WI38 (cell line): Measurements from ENCODE around the gene SLC22A12.
"Not testable (repeated sequence)": the region's sequence is repeated elsewhere in the genome, so short reads cannot be mapped to it uniquely, and the experiment has no call there.

Source experiments
- H3K4me3 ChIP-seq: 2 replicates; pipeline ENCODE4 v1.5.1; 2011; ENCODE audit warnings: low read depth, mild to moderate bottlenecking, control low read depth, low read length
- TF ChIP-seq, protein P1 (sequence below): IDR thresholded peaks from 2 replicates; pipeline ENCODE4 v1.5.1; 2012; ENCODE audit warnings: low read depth, mild to moderate bottlenecking, control low read depth, low read length

Gene SLC22A12

DNA sequence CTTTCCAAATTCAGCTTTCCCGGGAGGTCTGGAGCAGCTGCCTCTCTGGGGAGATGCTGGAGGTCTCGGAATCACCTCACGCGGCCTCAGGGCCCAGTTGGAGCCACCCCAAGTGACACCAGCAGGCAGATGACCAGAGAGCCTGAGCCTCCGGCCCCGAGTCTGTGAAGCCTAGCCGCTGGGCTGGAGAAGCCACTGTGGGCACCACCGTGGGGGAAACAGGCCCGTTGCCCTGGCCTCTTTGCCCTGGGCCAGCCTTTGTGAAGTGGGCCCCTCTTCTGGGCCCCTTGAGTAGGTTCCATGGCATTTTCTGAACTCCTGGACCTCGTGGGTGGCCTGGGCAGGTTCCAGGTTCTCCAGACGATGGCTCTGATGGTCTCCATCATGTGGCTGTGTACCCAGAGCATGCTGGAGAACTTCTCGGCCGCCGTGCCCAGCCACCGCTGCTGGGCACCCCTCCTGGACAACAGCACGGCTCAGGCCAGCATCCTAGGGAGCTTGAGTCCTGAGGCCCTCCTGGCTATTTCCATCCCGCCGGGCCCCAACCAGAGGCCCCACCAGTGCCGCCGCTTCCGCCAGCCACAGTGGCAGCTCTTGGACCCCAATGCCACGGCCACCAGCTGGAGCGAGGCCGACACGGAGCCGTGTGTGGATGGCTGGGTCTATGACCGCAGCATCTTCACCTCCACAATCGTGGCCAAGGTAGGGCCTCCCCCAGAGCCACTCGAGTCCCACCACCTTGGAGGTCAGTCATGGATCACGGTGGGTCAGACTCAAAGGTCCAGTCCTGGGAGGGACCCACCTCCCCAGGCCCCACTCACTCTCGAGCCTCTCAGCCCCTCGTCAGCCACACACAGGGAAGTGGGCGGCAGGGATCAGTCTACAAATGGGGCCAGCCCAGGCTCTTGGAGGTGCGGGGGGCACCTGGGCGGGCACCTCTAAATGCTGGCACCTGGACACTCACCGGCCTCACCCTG is 525 bp downstream of the SLC22A12 start:
- no peak overlapping the region for H3K4me3 ChIP-seq
- TF ChIP-seq, protein P1, sequence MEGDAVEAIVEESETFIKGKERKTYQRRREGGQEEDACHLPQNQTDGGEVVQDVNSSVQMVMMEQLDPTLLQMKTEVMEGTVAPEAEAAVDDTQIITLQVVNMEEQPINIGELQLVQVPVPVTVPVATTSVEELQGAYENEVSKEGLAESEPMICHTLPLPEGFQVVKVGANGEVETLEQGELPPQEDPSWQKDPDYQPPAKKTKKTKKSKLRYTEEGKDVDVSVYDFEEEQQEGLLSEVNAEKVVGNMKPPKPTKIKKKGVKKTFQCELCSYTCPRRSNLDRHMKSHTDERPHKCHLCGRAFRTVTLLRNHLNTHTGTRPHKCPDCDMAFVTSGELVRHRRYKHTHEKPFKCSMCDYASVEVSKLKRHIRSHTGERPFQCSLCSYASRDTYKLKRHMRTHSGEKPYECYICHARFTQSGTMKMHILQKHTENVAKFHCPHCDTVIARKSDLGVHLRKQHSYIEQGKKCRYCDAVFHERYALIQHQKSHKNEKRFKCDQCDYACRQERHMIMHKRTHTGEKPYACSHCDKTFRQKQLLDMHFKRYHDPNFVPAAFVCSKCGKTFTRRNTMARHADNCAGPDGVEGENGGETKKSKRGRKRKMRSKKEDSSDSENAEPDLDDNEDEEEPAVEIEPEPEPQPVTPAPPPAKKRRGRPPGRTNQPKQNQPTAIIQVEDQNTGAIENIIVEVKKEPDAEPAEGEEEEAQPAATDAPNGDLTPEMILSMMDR = no peak

DNA sequence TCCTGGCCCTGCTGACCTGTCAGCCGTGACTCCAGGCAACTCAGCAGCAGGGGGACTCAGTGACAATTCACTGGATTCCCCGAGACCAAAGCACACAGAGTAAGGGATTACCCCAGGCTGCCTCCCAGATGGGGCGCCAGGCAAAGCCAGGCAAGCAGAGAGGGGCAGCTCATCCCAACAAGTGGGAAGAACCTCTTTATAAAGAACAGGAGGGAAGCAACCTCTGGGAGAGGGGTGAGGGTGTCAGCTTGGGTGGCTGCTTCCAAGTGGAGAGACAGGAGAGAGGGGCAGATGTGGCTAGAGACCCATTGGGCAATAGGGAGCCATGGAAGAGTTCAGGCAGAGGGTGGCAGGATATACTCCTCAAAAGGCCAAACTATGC is 1.2 kb downstream of the SLC22A12 start:
- TF ChIP-seq, protein P1 = no peak
- H3K4me3 ChIP-seq = no peak overlapping the region

DNA sequence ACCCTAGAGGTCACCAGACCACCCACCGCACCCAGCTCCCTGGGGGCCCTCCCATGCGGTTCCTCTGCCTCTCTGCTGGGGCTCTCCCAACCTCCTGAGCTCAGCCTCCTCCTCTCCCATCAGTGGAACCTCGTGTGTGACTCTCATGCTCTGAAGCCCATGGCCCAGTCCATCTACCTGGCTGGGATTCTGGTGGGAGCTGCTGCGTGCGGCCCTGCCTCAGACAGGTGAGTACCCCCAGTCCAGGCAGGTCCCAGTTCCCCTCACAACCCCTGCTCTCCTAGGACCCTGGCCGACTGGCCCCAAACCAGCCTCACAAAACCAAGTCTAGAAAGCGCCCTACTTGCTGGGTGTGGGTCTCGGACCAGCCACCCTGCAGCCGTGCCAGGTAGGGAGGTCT is 1.6 kb downstream of the SLC22A12 start:
- no peak overlapping the region for H3K4me3 ChIP-seq
- TF ChIP-seq, protein P1 = no peak

DNA sequence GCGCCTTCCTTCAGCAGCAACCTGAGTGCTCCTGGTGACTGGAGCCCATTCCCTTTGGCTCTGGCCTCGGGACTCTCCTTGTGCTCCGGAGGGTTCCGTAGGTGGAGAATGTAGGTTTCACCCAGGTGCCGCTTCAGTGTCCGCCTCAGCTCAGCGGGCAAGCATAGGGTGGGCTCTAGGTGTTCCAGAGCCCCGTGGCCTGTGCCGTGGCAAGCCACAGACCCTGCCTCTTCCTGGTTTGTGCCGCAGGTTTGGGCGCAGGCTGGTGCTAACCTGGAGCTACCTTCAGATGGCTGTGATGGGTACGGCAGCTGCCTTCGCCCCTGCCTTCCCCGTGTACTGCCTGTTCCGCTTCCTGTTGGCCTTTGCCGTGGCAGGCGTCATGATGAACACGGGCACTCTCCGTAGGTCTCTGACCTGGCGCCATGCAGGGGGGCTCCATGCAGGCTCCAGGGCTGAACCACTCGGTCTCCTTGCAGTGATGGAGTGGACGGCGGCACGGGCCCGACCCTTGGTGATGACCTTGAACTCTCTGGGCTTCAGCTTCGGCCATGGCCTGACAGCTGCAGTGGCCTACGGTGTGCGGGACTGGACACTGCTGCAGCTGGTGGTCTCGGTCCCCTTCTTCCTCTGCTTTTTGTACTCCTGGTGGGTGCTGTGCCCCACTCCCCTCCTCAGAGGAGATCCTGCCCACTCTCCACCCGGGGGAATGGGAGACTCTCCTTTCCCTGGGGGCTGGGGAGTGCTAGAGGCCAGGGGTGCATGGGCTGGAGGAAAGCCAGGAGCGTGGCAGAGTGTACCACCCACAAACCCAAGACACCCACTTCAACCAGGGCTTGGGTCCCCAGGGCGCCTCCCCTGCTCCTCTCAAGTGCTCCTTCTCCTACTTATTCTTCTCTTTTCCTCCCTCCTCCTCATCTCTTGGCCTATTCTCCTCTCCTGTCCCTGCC is 2.4 kb downstream of the SLC22A12 start:
- no peak overlapping the region for H3K4me3 ChIP-seq
- TF ChIP-seq, protein P1 = no peak

DNA sequence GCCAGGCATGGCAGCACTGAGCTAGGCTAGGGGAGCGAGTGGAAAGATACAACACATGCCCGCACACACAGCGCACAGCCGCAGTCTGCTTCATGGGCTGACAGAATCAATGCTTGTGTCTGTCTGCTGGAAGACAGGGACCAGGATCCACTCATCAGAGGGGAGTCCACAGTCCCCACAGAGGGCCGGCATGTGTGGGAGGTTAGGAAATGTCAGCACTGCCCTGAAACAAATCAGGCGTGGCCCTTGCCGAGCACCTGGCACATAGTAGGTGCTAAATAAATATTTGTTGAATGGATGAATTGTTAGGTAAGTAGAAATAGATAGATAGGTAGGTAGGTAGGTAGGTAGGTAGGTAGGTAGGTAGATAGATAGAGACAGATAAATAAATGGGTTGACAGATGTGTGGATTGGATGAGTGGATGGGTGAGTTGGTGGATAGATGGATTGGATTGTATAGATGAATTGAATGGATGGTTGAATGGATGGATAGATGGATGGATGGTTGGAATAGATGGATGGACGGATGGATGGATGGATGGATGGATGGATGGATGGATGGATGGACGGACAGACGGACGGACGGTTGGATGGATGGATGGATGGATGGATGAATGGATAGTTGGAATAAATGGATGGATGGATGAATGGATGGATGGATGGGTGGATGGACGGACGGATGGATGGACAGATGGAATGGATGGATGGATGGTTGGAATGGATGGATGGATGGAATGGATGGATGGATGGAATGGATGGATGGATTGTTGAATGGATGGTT is 3.3 kb downstream of the SLC22A12 start:
- H3K4me3 ChIP-seq = no peak overlapping the region
- TF ChIP-seq, protein P1 = no peak

DNA sequence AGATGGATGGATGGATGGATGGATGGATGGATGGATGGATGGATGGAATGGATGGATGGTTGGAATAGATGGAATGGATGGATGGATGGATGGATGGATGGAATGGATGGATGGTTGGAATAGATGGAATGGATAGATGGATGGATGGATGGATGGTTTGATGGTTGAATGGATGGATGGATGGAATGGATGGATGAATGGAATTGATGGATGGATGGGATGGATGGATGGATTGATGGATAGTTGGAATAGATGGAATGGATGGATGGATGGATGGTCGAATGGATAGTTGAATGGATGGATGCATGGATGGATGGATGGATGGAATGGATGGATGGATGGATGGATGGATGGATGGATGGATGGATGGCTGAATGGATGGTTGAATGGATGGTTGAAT is 4.9 kb downstream of the SLC22A12 start:
- H3K4me3 ChIP-seq = not testable (repeated sequence)

DNA sequence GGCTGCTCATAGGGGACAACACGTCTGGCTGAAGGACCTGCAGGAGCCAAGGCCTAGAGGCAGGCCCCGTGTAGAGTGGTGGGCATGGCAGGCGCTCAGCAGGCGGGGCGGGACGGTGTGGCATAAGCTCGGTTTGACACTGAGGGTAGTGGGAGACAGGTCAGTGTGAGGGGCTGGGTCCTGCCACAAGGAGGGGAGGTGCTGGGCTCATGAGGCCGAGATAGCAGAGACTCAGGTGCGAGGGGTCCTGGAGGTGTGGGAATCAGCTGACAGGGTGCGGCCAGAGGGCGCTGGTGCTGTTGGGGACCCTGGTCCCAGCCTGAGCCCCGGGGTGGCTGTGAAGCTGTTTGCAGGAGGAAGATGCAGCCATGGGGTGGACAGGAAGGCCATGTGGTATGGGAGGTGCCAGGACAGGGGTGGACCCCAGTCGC is 6.7 kb downstream of the SLC22A12 start:
- TF ChIP-seq, protein P1 = no peak
- no peak overlapping the region for H3K4me3 ChIP-seq
